Measurements from ENCODE around the gene NRM. TPM values are rescaled to one million over a fixed set of nuclear protein-coding genes. Genes with fewer than 3 reads are reported as not detected.
"Not testable (repeated sequence)": the region's sequence is repeated elsewhere in the genome, so short reads cannot be mapped to it uniquely, and the experiment has no call there.

NRM gene
- total RNA-seq, 4 donors from 2014 or later: 3.0 to 8.2 (median 6.0) TPM

DNA sequence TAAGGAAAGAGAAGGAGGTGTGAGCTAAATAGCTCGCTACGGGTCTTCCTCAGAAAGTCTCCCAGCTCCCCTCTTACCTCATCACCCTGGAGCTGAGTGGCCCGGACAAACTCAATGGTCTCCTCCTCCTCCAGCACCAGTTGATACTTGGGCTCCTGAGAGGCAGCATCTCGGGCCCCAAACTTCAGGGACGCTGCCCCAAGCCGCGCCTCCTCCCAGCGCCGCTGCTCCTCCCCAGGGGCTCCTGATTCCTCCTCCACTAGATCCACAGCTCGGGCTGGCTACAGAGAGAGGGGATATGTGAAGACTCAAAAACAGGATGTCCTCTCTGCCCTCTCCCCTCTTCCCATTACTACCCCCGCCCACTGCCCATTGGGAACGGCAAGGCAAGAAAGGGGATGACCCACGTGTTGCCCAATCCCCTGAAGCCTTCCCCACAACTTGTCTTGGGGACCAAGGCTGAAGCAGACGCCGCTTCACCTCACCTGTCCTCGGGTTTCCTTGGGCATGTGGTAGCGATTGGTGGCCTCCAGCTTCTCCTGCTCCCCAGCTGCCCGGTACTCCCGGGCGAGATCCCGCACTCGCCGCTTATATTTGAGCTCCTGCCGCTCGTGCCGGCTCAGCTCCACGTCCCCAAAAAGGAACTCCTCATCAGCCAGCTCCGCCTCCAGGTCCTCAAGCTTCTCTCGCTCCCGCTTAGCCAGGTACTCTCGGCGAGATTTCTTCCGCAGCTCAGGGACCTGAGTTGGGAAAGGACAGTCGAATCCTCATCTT is 25.6 kb downstream of the NRM start:
- no peak for ATAC-seq
- Histone ChIP-seq H3K27ac (no peak overlapping the region), H3K4me3 (no peak overlapping the region), H3K9me3 (no peaks in the 10 kb centered on the region), H3K27me3 (no peaks in the 10 kb centered on the region), H3K4me1 (peaks cover 0 to under 1% (median 0%) of the 10 kb centered on the region in 3 donors), H3K36me3 (peaks cover 2 to 99% of the 10 kb centered on the region in 2 donors)
- 77 to 89% methylated on average over 6 to 21 of the region's 34 CpGs for WGBS, 2 donors (ENCODE audit: low coverage in 1 of 2)
- no peak for TF ChIP-seq POLR2AphosphoS5 (IDR thresholded peaks at IDR 0.05)
- no peak for TF ChIP-seq POLR2A (IDR thresholded peaks at IDR 0.05)
- TF ChIP-seq, protein P1, sequence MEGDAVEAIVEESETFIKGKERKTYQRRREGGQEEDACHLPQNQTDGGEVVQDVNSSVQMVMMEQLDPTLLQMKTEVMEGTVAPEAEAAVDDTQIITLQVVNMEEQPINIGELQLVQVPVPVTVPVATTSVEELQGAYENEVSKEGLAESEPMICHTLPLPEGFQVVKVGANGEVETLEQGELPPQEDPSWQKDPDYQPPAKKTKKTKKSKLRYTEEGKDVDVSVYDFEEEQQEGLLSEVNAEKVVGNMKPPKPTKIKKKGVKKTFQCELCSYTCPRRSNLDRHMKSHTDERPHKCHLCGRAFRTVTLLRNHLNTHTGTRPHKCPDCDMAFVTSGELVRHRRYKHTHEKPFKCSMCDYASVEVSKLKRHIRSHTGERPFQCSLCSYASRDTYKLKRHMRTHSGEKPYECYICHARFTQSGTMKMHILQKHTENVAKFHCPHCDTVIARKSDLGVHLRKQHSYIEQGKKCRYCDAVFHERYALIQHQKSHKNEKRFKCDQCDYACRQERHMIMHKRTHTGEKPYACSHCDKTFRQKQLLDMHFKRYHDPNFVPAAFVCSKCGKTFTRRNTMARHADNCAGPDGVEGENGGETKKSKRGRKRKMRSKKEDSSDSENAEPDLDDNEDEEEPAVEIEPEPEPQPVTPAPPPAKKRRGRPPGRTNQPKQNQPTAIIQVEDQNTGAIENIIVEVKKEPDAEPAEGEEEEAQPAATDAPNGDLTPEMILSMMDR (IDR thresholded peaks at IDR 0.05): no peak
- TF ChIP-seq EP300 (IDR thresholded peaks at IDR 0.05): no peak

DNA sequence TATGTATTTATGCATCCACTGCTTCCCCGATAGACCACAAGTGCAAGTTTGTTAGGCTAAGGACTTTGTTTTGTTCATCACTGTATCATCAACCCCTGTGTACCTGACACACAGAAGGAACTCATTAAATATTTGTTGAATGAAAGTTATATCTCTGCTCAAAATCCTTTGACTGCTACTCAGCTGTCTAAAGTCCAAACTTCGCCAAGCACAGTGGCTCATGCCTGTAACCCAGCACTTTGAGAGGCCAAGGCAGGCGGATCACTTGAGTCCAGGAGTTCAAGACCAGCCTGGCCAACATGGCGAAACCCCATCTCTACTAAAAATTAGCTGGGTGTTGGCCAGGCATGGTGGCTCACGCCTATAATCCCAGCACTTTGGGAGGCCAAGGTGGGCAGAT is 32.9 kb downstream of the NRM start:
- not testable (repeated sequence) for H3K9me3 ChIP-seq, H3K4me1 ChIP-seq, ATAC-seq, H3K27ac ChIP-seq, H3K27me3 ChIP-seq, H3K4me3 ChIP-seq
- H3K36me3 ChIP-seq: peaks cover 2 to 100% of the 10 kb centered on the region in 2 donors
- WGBS, 2 donors (ENCODE audit: low coverage in 1 of 2): 100% methylated on average over 1 of the region's 5 CpGs; no CpG with 5 or more reads in 1 of the 2 donors

DNA sequence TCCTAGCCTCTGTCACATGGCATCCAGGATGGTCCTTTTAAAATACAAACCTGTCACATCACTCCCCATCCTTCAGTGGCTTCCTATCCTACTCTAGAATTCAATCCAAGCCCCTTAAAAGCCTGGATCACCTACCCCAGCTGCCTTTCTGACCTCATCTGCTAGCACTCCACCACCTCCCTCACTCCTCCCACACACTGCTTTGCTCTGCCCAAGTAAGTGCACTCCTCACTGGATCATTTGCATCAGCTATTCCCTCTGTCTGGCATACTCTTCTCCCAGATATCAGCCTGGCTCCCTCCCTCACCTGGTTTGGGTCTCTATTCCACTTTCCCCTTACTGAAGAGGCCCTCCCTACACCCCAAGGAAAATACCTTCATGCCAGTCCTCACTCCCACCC is 33.3 kb downstream of the NRM start:
- TF ChIP-seq POLR2AphosphoS5 (IDR thresholded peaks at IDR 0.05): no peak
- TF ChIP-seq POLR2A (IDR thresholded peaks at IDR 0.05): no peak
- no peak overlapping the region for H3K4me3 ChIP-seq
- no peaks in the 10 kb centered on the region for H3K9me3 ChIP-seq
- no peak overlapping the region for H3K27ac ChIP-seq
- no peaks in the 10 kb centered on the region for H3K27me3 ChIP-seq
- ATAC-seq: no peak
- peaks cover 0 to 100% of the 10 kb centered on the region in 2 donors for H3K36me3 ChIP-seq
- no peaks in the 10 kb centered on the region for H3K4me1 ChIP-seq

DNA sequence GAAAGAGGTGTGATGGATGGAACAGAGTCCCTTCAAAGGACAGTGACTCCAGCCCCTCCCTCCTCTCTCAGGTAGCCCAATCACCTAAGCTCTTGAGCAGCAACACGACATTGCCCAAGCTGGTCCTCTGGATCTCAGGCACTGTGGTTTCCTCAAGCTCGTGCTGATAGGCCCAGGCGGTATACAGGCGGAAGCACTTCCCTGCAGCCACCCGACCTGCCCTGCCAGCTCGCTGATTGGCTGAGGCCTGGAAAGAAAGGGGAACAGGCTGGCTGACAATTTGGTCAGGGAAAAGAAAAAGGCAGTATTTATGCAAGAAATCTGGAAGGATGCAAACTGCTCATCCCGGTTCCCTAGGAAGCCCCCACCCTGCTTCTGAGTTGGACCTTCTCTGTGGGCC is 34.3 kb downstream of the NRM start:
- Histone ChIP-seq H3K27me3 (no peaks in the 10 kb centered on the region), H3K4me3 (no peak overlapping the region), H3K9me3 (no peaks in the 10 kb centered on the region), H3K4me1 (no peaks in the 10 kb centered on the region), H3K27ac (no peak overlapping the region), H3K36me3 (peaks cover 0 to 100% of the 10 kb centered on the region in 2 donors)
- no peak for ATAC-seq
- TF ChIP-seq POLR2AphosphoS5 (IDR thresholded peaks at IDR 0.05): no peak
- TF ChIP-seq, protein P1 (IDR thresholded peaks at IDR 0.05): no peak
- no peak for TF ChIP-seq EP300 (IDR thresholded peaks at IDR 0.05)
- no peak for TF ChIP-seq POLR2A (IDR thresholded peaks at IDR 0.05)
- WGBS, 2 donors (ENCODE audit: low coverage in 1 of 2): 89% methylated on average over 1 of the region's 7 CpGs; no CpG with 5 or more reads in 1 of the 2 donors

DNA sequence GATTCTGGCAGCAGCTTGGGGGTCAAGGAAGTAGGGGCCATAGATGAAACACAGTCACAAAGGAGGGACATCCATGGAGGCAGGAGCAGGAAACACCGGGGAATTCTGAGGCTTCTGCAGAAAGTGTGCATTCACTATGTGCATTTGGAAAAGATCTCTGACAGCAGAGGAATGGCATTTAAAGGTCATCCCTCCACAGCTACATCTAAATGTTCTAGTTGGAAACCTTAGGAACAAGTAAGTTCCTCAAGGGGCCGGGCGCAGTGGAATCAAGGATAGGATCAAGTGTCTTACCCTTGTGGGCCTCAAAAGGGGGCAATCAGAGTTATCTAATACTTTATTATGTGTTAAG is 35.1 kb downstream of the NRM start:
- TF ChIP-seq, protein P1 (IDR thresholded peaks at IDR 0.05): no peak
- no peak for TF ChIP-seq POLR2A (IDR thresholded peaks at IDR 0.05)
- no peaks in the 10 kb centered on the region for H3K4me1 ChIP-seq
- H3K4me3 ChIP-seq: no peak overlapping the region
- peaks cover 0 to 100% of the 10 kb centered on the region in 2 donors for H3K36me3 ChIP-seq
- H3K27me3 ChIP-seq: no peaks in the 10 kb centered on the region
- ATAC-seq: no peak
- no peaks in the 10 kb centered on the region for H3K9me3 ChIP-seq
- WGBS, 2 donors (ENCODE audit: low coverage in 1 of 2): 82% methylated on average over 3 of the region's 3 CpGs
- H3K27ac ChIP-seq: no peak overlapping the region

Data from gastroesophageal sphincter (tissue), 4 donors.